ENCODE measurements around the gene CREB5. TPM values are rescaled to one million over a fixed set of nuclear protein-coding genes. Genes with fewer than 3 reads are reported as not detected.

The CREB5 gene
- total RNA-seq, 1 experiment from 2014 or later, result 0.49 TPM

GRCh38 chr7:28811701-28812430 lies 399.5 kb downstream of the CREB5 start:
- DNase-seq (ENCODE audit: low read depth, low spot score) (no peak), ATAC-seq (no peak)
- BruUV-seq (replicated peaks), result no TSS peak
- H3K27ac ChIP-seq (ENCODE audit: low read depth, low read length), result no peak overlapping the region
- H3K9me2 ChIP-seq (ENCODE audit: insufficient read depth), result no peaks in the 10 kb centered on the region
- H3K79me2 ChIP-seq (ENCODE audit: insufficient read depth, low read length), result no peaks in the 10 kb centered on the region
- no peaks in the 10 kb centered on the region for H3K36me3 ChIP-seq (ENCODE audit: control insufficient read depth in 1 of 2, insufficient read depth in 2 of 2, low read length in 2 of 2)
- no peak for TF ChIP-seq CTCF (IDR thresholded peaks at IDR 0.05 in 2 of 3, conservative IDR thresholded peaks at IDR 0.05 in 1 of 3; ENCODE audit: borderline replicate concordance in 1 of 3, insufficient read depth in 1 of 3, low read depth in 2 of 3, low read length in 2 of 3)
- no peak for TF ChIP-seq RAD21 (IDR thresholded peaks at IDR 0.05; ENCODE audit: low read depth)
- TF ChIP-seq POLR2AphosphoS5 (IDR thresholded peaks at IDR 0.05; ENCODE audit: low read depth, low read length), result no peak
- TF ChIP-seq YY1 (IDR thresholded peaks at IDR 0.05; ENCODE audit: extremely low read depth, insufficient replicate concordance, low read depth, low read length), result no peak
- TF ChIP-seq ZFX (IDR thresholded peaks at IDR 0.05), result no peak
- TF ChIP-seq MAX (IDR thresholded peaks at IDR 0.05), result no peak
- no peak for TF ChIP-seq CEBPB (IDR thresholded peaks at IDR 0.05; ENCODE audit: low read depth)
- no peak for TF ChIP-seq TCF7L2 (IDR thresholded peaks at IDR 0.05; ENCODE audit: borderline replicate concordance, extremely low read depth, insufficient read depth, insufficient read length)
- no peak for TF ChIP-seq EGR1 (IDR thresholded peaks at IDR 0.05; ENCODE audit: low read depth)
- TF ChIP-seq ELF1 (IDR thresholded peaks at IDR 0.05; ENCODE audit: borderline replicate concordance, low read depth), result no peak
- TF ChIP-seq SIN3A (IDR thresholded peaks at IDR 0.05; ENCODE audit: low read depth), result no peak
- intact Hi-C loops (cut with micrococcal nuclease), result no loop called here
- ChIA-PET POLR2A (no interaction called here), RAD21 (ENCODE audit: low non-redundant PET in 1 of 2, low total read pairs in 2 of 2, uncharacterized antibody in 2 of 2, unreplicated experiment in 2 of 2) (no interaction called here), CTCF (no interaction called here)
- no peaks in the 10 kb centered on the region for H3K9me3 ChIP-seq (ENCODE audit: control insufficient read depth in 1 of 2, insufficient read depth in 1 of 2, low read depth in 1 of 2, low read length in 2 of 2)
- no peak overlapping the region for H3K4me3 ChIP-seq (replicated peaks in 1 of 2; ENCODE audit: low read depth in 1 of 2, low read length in 2 of 2)
- no peaks in the 10 kb centered on the region for H3K27me3 ChIP-seq (ENCODE audit: insufficient read depth, low read length)
- H3K9ac ChIP-seq (ENCODE audit: low read length), result no peak overlapping the region
- H3K4me1 ChIP-seq (ENCODE audit: control insufficient read depth in 1 of 2, insufficient read depth in 2 of 2, low read length in 2 of 2), result no peaks in the 10 kb centered on the region; a peak in 3 of 4 replicates
- no peaks in the 10 kb centered on the region for H4K20me1 ChIP-seq (ENCODE audit: insufficient read depth)
- H3K4me2 ChIP-seq (ENCODE audit: low read length), result no peak overlapping the region
- H2AFZ ChIP-seq (ENCODE audit: low read depth, low read length, poor library complexity, severe bottlenecking), result no peak overlapping the region
